GM18870 (cell line): Measurements from ENCODE around the gene PLEKHJ1.

Experiments used
- ATAC-seq: cut with Tn5 transposase; IDR thresholded peaks from one replicate; pipeline ENCODE4 v1.9.1; 2021; ENCODE audit warnings: moderate library complexity; ENCODE audit not compliant: unreplicated experiment

Gene PLEKHJ1

GRCh38 chr19:2224754-2225349, 11.3 kb downstream of the PLEKHJ1 start:
- no peak for ATAC-seq

- ATAC-seq: no peak
These were observed 12.2 kb downstream of the PLEKHJ1 start for GRCh38 chr19:2223959-2224358.

- no peak for ATAC-seq
These were observed 12.7 kb downstream of the PLEKHJ1 start for GRCh38 chr19:2223391-2223790.

GRCh38 chr19:2221918-2222317, 14.2 kb downstream of the PLEKHJ1 start:
- ATAC-seq: no peak

GRCh38 chr19:2221250-2221831, 14.8 kb downstream of the PLEKHJ1 start:
- ATAC-seq: no peak

GRCh38 chr19:2219726-2220125, 16.4 kb downstream of the PLEKHJ1 start:
- ATAC-seq: no peak

- ATAC-seq: no peak
These were observed 18.5 kb downstream of the PLEKHJ1 start for GRCh38 chr19:2217591-2217990.

GRCh38 chr19:2216361-2217225, 19.5 kb downstream of the PLEKHJ1 start:
- no peak for ATAC-seq

GRCh38 chr19:2215281-2215751, 20.8 kb downstream of the PLEKHJ1 start:
- no peak for ATAC-seq

- ATAC-seq: no peak
These were observed 21.9 kb downstream of the PLEKHJ1 start for GRCh38 chr19:2214251-2214650.

- ATAC-seq: no peak
These were observed 22.3 kb downstream of the PLEKHJ1 start for GRCh38 chr19:2213799-2214198.

- no peak for ATAC-seq
These were observed 23.0 kb downstream of the PLEKHJ1 start for GRCh38 chr19:2212861-2213711.

GRCh38 chr19:2210987-2211740, 25.0 kb downstream of the PLEKHJ1 start:
- ATAC-seq: no peak

GRCh38 chr19:2210206-2210605, 25.9 kb downstream of the PLEKHJ1 start:
- no peak for ATAC-seq

GRCh38 chr19:2209408-2209807, 26.7 kb downstream of the PLEKHJ1 start:
- ATAC-seq: no peak

GRCh38 chr19:2208975-2209374, 27.2 kb downstream of the PLEKHJ1 start:
- ATAC-seq: no peak

- ATAC-seq: no peak
These were observed 27.9 kb downstream of the PLEKHJ1 start for GRCh38 chr19:2207991-2208860.

- no peak for ATAC-seq
These were observed 29.1 kb downstream of the PLEKHJ1 start for GRCh38 chr19:2207008-2207407.

GRCh38 chr19:2202366-2202765, 33.8 kb downstream of the PLEKHJ1 start:
- ATAC-seq: no peak
